HepG2 (cell line): ENCODE data around the gene KIAA1217. TPM values are rescaled to one million over a fixed set of nuclear protein-coding genes. Genes with fewer than 3 reads are reported as not detected.

Source experiments
- ATAC-seq: fragments of 200-7000 bp; cut with Tn5 transposase; 3 replicates; pipeline ENCODE4 v1.9.1; 2020; ENCODE audit warnings: mild to moderate bottlenecking, moderate library complexity
- BruUV-seq: library from RNA; stranded (reverse); fragments of 400-500 nt; replicated peaks from 2 replicates; lab custom pipeline; 2021; lab: Mats Ljungman, UMichigan
- CTCF ChIA-PET: fragments of 300-600 bp; formaldehyde crosslinking; extraction: SDS; loops from one replicate; lab custom pipeline; 2021; ENCODE audit warnings: low total read pairs, inconsistent platforms, low intra/inter-chr PET ratio; lab: Yijun Ruan, JAX
- POLR2A ChIA-PET: fragments of 350-600 bp; sonication (Branson Sonifier 250); formaldehyde crosslinking; loops from one replicate; lab custom pipeline; 2020; ENCODE audit warnings: antibody characterized with exemption, inconsistent platforms; lab: Yijun Ruan, JAX
- DNase-seq: peaks from one replicate; pipeline ENCODE4 v3.0.0-alpha.2; 2015; ENCODE audit warnings: low spot score
- FAIRE-seq: peaks from 3 replicates; lab custom pipeline; 2011; peaks lifted over from hg19 to GRCh38; lab: Jason Lieb, UNC
- H2AFZ ChIP-seq: one replicate; pipeline ENCODE4 v1.6.1; 2011; ENCODE audit warnings: low read length, inconsistent platforms
- H3K27ac ChIP-seq: fragments of 300-600 bp; 3 replicates; pipeline ENCODE4 v1.8.0; 2011; ENCODE audit warnings: mixed run types, mild to moderate bottlenecking, mixed read lengths, low read length, inconsistent platforms; ENCODE audit not compliant: insufficient read depth; ENCODE audit errors: extremely low read length
- H3K27me3 ChIP-seq, 2 experiments: fragments of 200-600 bp in 1 of 2; 2 replicates in 1 of 2; 3 replicates in 1 of 2; pipeline versions ENCODE4 v1.6.0 to v1.8.0; 2011; ENCODE audit warnings: low read length in 2 of 2, mild to moderate bottlenecking in 2 of 2, moderate library complexity in 2 of 2, inconsistent platforms in 1 of 2; ENCODE audit not compliant: insufficient read depth in 2 of 2, control insufficient read depth in 1 of 2
- H3K36me3 ChIP-seq, 2 experiments: fragments of 200-600 bp in 1 of 2; replicated peaks in 1 of 2; 2 replicates in 1 of 2; 3 replicates in 1 of 2; pipeline versions ENCODE4 v1.5.1 to v1.8.0; 2011; ENCODE audit warnings: low read length in 2 of 2, inconsistent platforms in 1 of 2; ENCODE audit not compliant: insufficient read depth in 2 of 2, control insufficient read depth in 1 of 2
- H3K4me1 ChIP-seq: 2 replicates; pipeline ENCODE4 v1.5.1; 2012; ENCODE audit warnings: low read length, inconsistent platforms; ENCODE audit not compliant: insufficient read depth
- H3K4me2 ChIP-seq: 2 replicates; pipeline ENCODE4 v1.6.0; 2011; ENCODE audit warnings: low read depth, low read length, inconsistent platforms
- H3K4me3 ChIP-seq, 3 experiments: fragments of 200-600 bp in 1 of 3; sonication (generic), shearing (Covaris generic) in 1 of 3; replicated peaks in 1 of 3; 2 replicates each; pipeline ENCODE4 v1.5.1; 2011 to 2016; ENCODE audit warnings: low read length in 3 of 3, inconsistent platforms in 2 of 3, low read depth in 2 of 3, mild to moderate bottlenecking in 2 of 3, control low read depth in 1 of 3, mixed read lengths in 1 of 3; ENCODE audit not compliant: insufficient read depth in 1 of 3
- H3K79me2 ChIP-seq: one replicate; pipeline ENCODE4 v1.6.1; 2011; ENCODE audit warnings: low read length, inconsistent platforms; ENCODE audit not compliant: insufficient read depth
- H3K9ac ChIP-seq: 2 replicates; pipeline ENCODE4 v1.6.0; 2011; ENCODE audit warnings: mild to moderate bottlenecking, low read depth, low read length, inconsistent platforms; ENCODE audit not compliant: insufficient read depth
- H3K9me3 ChIP-seq: 2 replicates; pipeline ENCODE4 v1.5.1; 2012; ENCODE audit warnings: mild to moderate bottlenecking, low read length
- H4K20me1 ChIP-seq: 2 replicates; pipeline ENCODE4 v1.6.0; 2011; ENCODE audit warnings: inconsistent platforms, mild to moderate bottlenecking, low read length, moderate library complexity; ENCODE audit not compliant: insufficient read depth
- ONECUT2 ChIP-seq: sonication (generic); formaldehyde crosslinking; IDR thresholded peaks from 2 replicates; pipeline ENCODE4 v1.4.0; 2020; ENCODE audit warnings: missing genetic modification reagents
- RORA ChIP-seq: sonication (generic); formaldehyde crosslinking; IDR thresholded peaks from 2 replicates; pipeline ENCODE4 v1.5.0; 2020; ENCODE audit warnings: mild to moderate bottlenecking, missing genetic modification reagents, moderate library complexity
- SCMH1 ChIP-seq: sonication (generic); formaldehyde crosslinking; IDR thresholded peaks from 2 replicates; pipeline ENCODE4 v1.9.0; 2021; ENCODE audit warnings: missing genetic modification reagents, mild to moderate bottlenecking, borderline replicate concordance
- ZBTB2 ChIP-seq: sonication (generic); formaldehyde crosslinking; IDR thresholded peaks from 2 replicates; pipeline ENCODE4 v1.8.0; 2022; ENCODE audit warnings: low read depth, missing genetic modification reagents
- ZNF326 ChIP-seq: sonication (generic); formaldehyde crosslinking; IDR thresholded peaks from 2 replicates; pipeline ENCODE4 v1.4.0; 2020; ENCODE audit warnings: missing genetic modification reagents, borderline replicate concordance
- ZNF572 ChIP-seq: sonication (generic); formaldehyde crosslinking; IDR thresholded peaks from 2 replicates; pipeline ENCODE4 v1.5.1; 2020; ENCODE audit warnings: mild to moderate bottlenecking, missing genetic modification reagents
- WGBS: methylation state at CpG from one replicate; pipeline ENCODE4 v1.1.6; 2017; ENCODE audit warnings: low lambda C conversion rate; 5-methylcytosine and 5-hydroxymethylcytosine counted together
- in situ Hi-C: cut with HindIII; loops from 2 replicates; pipeline ENCODE4 v1.10.0; 2017; ENCODE audit warnings: low pct_unique_long_range_greater_than_20kb; ENCODE audit not compliant: extremely low pct_ligation_motif_present
- intact Hi-C: fragments of 100-400 bp; cut with micrococcal nuclease; formaldehyde crosslinking; loops from one replicate; pipeline ENCODE4 v1.10.0; 2022; ENCODE audit not compliant: unreplicated experiment
- polyA plus RNA-seq, 8 experiments: library from polyadenylated mRNA; depleted of rRNA in 3 of 8; stranded (reverse) in 7 of 8; unstranded in 1 of 8; fragments of >200 nt; fragmentation: Illumina TruSeq in 4 of 8; extraction: Trizol in 4 of 8; gene quantifications; 2 replicates each; pipeline versions ENCODE4 v1.2.1 to v1.2.3, GENCODE V29; 2011 to 2016; ENCODE audit warnings: low read depth in 4 of 8, missing spikeins in 1 of 8, mixed read lengths in 1 of 8; ENCODE audit not compliant: insufficient read depth in 1 of 8
- total RNA-seq, 5 experiments: library from RNA; depleted of rRNA; stranded (reverse); fragments of >200 nt; fragmentation: Illumina TruSeq; extraction: Trizol; gene quantifications; 2 replicates each; pipeline ENCODE4 v1.2.3, GENCODE V29; 2016; ENCODE audit warnings: low read depth in 1 of 5
- TF ChIP-seq, protein P1 (sequence below): sonication (generic); formaldehyde crosslinking; IDR thresholded peaks from 2 replicates; pipeline ENCODE4 v1.4.0; 2020; ENCODE audit warnings: mild to moderate bottlenecking, missing genetic modification reagents

The KIAA1217 gene
- total and polyA plus RNA-seq, 2 of the 13 experiments (the other 11 are each of a cell fraction or from before 2014, with no cell fraction given), result 4.6 to 10.9 TPM

GRCh38 chr10:24168258-24169170 is 40.4 kb upstream of the KIAA1217 start:
- Histone ChIP-seq H3K27me3 (no peaks in the 10 kb centered on the region), H3K27ac (no peak overlapping the region), H3K4me2 (no peak overlapping the region), H3K79me2 (no peaks in the 10 kb centered on the region), H4K20me1 (no peaks in the 10 kb centered on the region), H3K4me3 (no peak overlapping the region), H3K9me3 (no peaks in the 10 kb centered on the region), H2AFZ (no peak overlapping the region), H3K36me3 (no peaks in the 10 kb centered on the region), H3K9ac (no peak overlapping the region), H3K4me1 (no peaks in the 10 kb centered on the region)
- no peak for FAIRE-seq
- 9% methylated on average over 5 of the region's 5 CpGs for WGBS
- no peak for DNase-seq
- BruUV-seq, result no TSS peak
- POLR2A ChIA-PET, result no interaction called here
- intact Hi-C loops, result no loop called here
- CTCF ChIA-PET, result no interaction called here
- no peak for TF ChIP-seq ZNF326
- no peak for TF ChIP-seq ZBTB2 (CRISPR knock-in tag)
- TF ChIP-seq ONECUT2, result no peak
- TF ChIP-seq, protein P1, sequence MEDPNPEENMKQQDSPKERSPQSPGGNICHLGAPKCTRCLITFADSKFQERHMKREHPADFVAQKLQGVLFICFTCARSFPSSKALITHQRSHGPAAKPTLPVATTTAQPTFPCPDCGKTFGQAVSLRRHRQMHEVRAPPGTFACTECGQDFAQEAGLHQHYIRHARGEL (CRISPR knock-in tag), result no peak
- no peak for TF ChIP-seq ZNF572 (CRISPR knock-in tag)
- no peak for TF ChIP-seq SCMH1 (CRISPR knock-in tag)
- no peak for TF ChIP-seq RORA (CRISPR knock-in tag)
- no peak for ATAC-seq
- in situ Hi-C loops, result no loop called here
